ENCODE measurements around the gene JDP2. TPM values are rescaled to one million over a fixed set of nuclear protein-coding genes. Genes with fewer than 3 reads are reported as not detected.

The JDP2 gene
- total RNA-seq, 2 donors from 2014 or later: 15.7 to 23.1 TPM

DNA sequence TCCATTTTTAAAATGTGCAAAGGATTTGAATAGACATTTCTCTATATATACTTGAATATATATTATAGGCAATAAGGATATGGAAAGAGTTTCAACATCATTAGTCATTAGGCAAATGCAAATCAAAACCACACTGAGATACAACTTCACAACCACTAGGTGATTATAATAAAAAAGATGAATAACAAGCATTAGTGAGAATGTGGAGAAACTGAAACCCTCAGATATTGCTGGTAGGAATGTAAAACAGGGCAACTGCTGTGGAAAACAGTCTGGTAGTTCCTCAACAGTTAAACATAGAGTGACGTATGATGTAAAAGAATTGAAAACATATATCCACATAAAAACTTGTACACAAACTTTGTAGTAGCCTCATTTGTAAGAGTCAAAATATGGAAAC, 82.7 kb downstream of the JDP2 start:
- no peaks in the 10 kb centered on the region for H3K27me3 ChIP-seq (ENCODE audit: control insufficient read depth, insufficient read depth, low read length, poor library complexity, severe bottlenecking)
- TF ChIP-seq, protein P1, sequence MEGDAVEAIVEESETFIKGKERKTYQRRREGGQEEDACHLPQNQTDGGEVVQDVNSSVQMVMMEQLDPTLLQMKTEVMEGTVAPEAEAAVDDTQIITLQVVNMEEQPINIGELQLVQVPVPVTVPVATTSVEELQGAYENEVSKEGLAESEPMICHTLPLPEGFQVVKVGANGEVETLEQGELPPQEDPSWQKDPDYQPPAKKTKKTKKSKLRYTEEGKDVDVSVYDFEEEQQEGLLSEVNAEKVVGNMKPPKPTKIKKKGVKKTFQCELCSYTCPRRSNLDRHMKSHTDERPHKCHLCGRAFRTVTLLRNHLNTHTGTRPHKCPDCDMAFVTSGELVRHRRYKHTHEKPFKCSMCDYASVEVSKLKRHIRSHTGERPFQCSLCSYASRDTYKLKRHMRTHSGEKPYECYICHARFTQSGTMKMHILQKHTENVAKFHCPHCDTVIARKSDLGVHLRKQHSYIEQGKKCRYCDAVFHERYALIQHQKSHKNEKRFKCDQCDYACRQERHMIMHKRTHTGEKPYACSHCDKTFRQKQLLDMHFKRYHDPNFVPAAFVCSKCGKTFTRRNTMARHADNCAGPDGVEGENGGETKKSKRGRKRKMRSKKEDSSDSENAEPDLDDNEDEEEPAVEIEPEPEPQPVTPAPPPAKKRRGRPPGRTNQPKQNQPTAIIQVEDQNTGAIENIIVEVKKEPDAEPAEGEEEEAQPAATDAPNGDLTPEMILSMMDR (conservative IDR thresholded peaks at IDR 0.05): no peak
- H3K36me3 ChIP-seq (ENCODE audit: control insufficient read depth, insufficient read depth, low read length): no peaks in the 10 kb centered on the region
- no peak for DNase-seq
- H3K9ac ChIP-seq (ENCODE audit: extremely low read depth, low read length, poor library complexity, severe bottlenecking): no peak overlapping the region
- no peaks in the 10 kb centered on the region for H3K4me1 Mint-ChIP-seq
- H3K4me3 Mint-ChIP-seq: no peak overlapping the region
- no peaks in the 10 kb centered on the region for H3K4me1 ChIP-seq (ENCODE audit: control insufficient read depth, insufficient read depth, low read length)
- no peak overlapping the region for H3K27ac Mint-ChIP-seq
- no peaks in the 10 kb centered on the region for H3K36me3 Mint-ChIP-seq (ENCODE audit: low read depth)
- WGBS, 2 experiments (ENCODE audit: insufficient coverage in 1 of 2, insufficient read length in 1 of 2): no CpG with 5 or more reads among the region's 1 CpG
- peaks cover 14% of the 10 kb centered on the region for H3K9me3 ChIP-seq (ENCODE audit: control insufficient read depth, low read length)
- peaks cover 3% of the 10 kb centered on the region for H3K27me3 Mint-ChIP-seq (ENCODE audit: insufficient read depth)
- H3K9me3 Mint-ChIP-seq: peaks cover 10% of the 10 kb centered on the region
- no peak overlapping the region for H3K27ac ChIP-seq (ENCODE audit: low read depth, low read length)
- H3K4me3 ChIP-seq (ENCODE audit: low read length): no peak overlapping the region

DNA sequence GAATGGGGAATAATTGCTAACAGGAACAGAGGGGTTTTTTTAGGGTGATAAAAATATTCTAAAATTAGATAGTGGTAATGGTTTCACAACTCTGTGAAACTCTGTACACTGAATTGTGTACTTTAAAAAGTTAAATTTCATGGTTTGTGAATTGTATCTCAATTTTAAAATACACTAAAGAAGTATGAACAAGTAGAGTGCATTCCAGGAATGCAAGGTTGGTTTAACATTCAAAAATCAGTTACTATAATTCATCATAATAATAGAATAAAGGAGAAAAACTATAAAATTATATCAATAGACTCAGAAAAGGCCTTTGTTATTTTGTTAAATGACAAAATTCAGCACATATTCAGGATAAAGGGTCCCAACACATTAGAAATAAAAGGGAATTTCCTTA, 83.4 kb downstream of the JDP2 start:
- Histone ChIP-seq H3K4me3 (ENCODE audit: low read length) (no peak overlapping the region), H3K9me3 (ENCODE audit: control insufficient read depth, low read length) (peaks cover 14% of the 10 kb centered on the region), H3K27me3 (ENCODE audit: control insufficient read depth, insufficient read depth, low read length, poor library complexity, severe bottlenecking) (no peaks in the 10 kb centered on the region), H3K27ac (ENCODE audit: low read depth, low read length) (no peak overlapping the region), H3K9ac (ENCODE audit: extremely low read depth, low read length, poor library complexity, severe bottlenecking) (no peak overlapping the region), H3K4me1 (ENCODE audit: control insufficient read depth, insufficient read depth, low read length) (no peaks in the 10 kb centered on the region), H3K36me3 (ENCODE audit: control insufficient read depth, insufficient read depth, low read length) (no peaks in the 10 kb centered on the region)
- DNase-seq: no peak
- no peak overlapping the region for H3K4me3 Mint-ChIP-seq
- peaks cover 3% of the 10 kb centered on the region for H3K27me3 Mint-ChIP-seq (ENCODE audit: insufficient read depth)
- H3K36me3 Mint-ChIP-seq (ENCODE audit: low read depth): no peaks in the 10 kb centered on the region
- H3K4me1 Mint-ChIP-seq: peaks cover 2% of the 10 kb centered on the region
- peaks cover 10% of the 10 kb centered on the region for H3K9me3 Mint-ChIP-seq
- H3K27ac Mint-ChIP-seq: no peak overlapping the region
- TF ChIP-seq, protein P1 (conservative IDR thresholded peaks at IDR 0.05): no peak

DNA sequence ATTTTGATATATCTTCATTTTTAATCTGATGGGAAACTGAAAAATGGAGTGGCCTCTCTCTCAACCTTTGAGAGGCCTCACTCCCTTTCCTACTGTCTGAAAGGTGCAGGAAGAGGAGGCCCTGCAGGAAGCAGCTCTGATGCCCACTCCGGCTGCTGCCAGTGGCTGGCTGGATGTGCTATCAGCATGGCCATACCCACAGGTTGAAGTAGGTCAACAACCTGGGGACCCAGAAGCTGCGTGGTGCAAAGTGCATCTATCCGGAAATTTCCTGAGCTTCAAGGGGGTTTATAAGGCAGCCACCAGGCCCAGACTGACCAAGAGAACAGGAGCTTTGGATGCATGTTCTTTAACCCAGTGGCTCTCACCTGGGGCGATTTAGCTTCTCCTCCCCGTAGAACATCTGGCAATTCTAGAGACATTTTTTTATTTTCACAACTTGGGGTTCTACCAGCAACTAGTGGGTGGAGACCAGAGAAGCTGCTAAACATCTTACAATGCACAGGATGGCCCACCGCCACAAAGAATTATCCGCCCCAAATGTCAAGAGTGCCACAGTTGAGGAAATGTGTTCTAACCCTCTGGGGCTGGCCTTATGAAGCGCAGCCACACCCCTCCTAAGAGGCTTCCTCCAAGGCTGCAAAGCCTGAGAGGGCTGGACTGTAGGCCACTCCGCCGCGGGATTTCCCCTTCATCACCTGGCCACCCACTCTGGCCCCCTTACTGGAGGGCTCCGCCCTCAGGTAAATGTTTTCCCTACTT, 86.3 kb downstream of the JDP2 start:
- Histone ChIP-seq H3K9me3 (ENCODE audit: control insufficient read depth, low read length) (peaks cover 7% of the 10 kb centered on the region), H3K27me3 (ENCODE audit: control insufficient read depth, insufficient read depth, low read length, poor library complexity, severe bottlenecking) (no peaks in the 10 kb centered on the region), H3K4me3 (ENCODE audit: low read length) (no peak overlapping the region), H3K36me3 (ENCODE audit: control insufficient read depth, insufficient read depth, low read length) (no peaks in the 10 kb centered on the region), H3K27ac (ENCODE audit: low read depth, low read length) (no peak overlapping the region), H3K4me1 (ENCODE audit: control insufficient read depth, insufficient read depth, low read length) (no peaks in the 10 kb centered on the region), H3K9ac (ENCODE audit: extremely low read depth, low read length, poor library complexity, severe bottlenecking) (no peak overlapping the region)
- Mint-ChIP-seq H3K9me3 (peaks cover 5% of the 10 kb centered on the region), H3K4me1 (peaks cover 6% of the 10 kb centered on the region), H3K27me3 (ENCODE audit: insufficient read depth) (peaks cover 3% of the 10 kb centered on the region), H3K36me3 (ENCODE audit: low read depth) (no peaks in the 10 kb centered on the region), H3K27ac (no peak overlapping the region), H3K4me3 (no peak overlapping the region)
- no peak for DNase-seq
- TF ChIP-seq, protein P1 (conservative IDR thresholded peaks at IDR 0.05): no peak
- WGBS, 2 experiments (ENCODE audit: insufficient coverage in 1 of 2, insufficient read length in 1 of 2): 95% methylated on average over 11 to 12 of the region's 12 CpGs

Data from endodermal cell (in vitro differentiated cells).